Coronary artery (tissue), 2 donors: ENCODE measurements around the gene OR2A1.
"Not testable (repeated sequence)": the region's sequence is repeated elsewhere in the genome, so short reads cannot be mapped to it uniquely, and the experiment has no call there.

Source experiments
- DNase-seq: peaks from one replicate; pipeline ENCODE4 v3.0.0-alpha.2; 2017; ENCODE audit warnings: low spot score
- H3K27ac ChIP-seq, 2 donors: fragments of 200-600 bp; sonication (generic); one replicate each; pipeline ENCODE4 v1.5.1; 2016 to 2019
- H3K4me3 ChIP-seq: fragments of 200-600 bp; sonication (generic); 2 replicates; pipeline ENCODE4 v1.5.1; 2016; ENCODE audit warnings: mild to moderate bottlenecking, moderate library complexity

OR2A1 gene

GRCh38 chr7:144311872-144312469 lies at the start of gene OR2A1:
TSS of gene OR2A1 (plus strand) at chr7:144312419. CDS start at chr7:144318125, 5,706 bp downstream.
- H3K27ac ChIP-seq, H3K4me3 ChIP-seq, DNase-seq: not testable (repeated sequence)

- not testable (repeated sequence) for H3K27ac ChIP-seq, H3K4me3 ChIP-seq, DNase-seq
Observed at GRCh38 chr7:144264692-144265091, 47.5 kb upstream of the OR2A1 start, which contains the start of gene OR2A7. TSS of gene OR2A7 (minus strand) at chr7:144264792. CDS start at chr7:144259628, 5,164 bp downstream.

- not testable (repeated sequence) for DNase-seq, H3K4me3 ChIP-seq, H3K27ac ChIP-seq
Observed at GRCh38 chr7:144269188-144269587, 43.0 kb upstream of the OR2A1 start, which contains the start of gene CTAGE8. TSS of gene CTAGE8 (minus strand) at chr7:144269288. CDS start at chr7:144269250, 38 bp downstream.

- DNase-seq, H3K27ac ChIP-seq, H3K4me3 ChIP-seq: not testable (repeated sequence)
Observed at GRCh38 chr7:144275281-144275680, 36.9 kb upstream of the OR2A1 start.

- not testable (repeated sequence) for H3K27ac ChIP-seq, H3K4me3 ChIP-seq, DNase-seq
Observed at GRCh38 chr7:144280010-144280409, 32.2 kb upstream of the OR2A1 start.

- not testable (repeated sequence) for H3K4me3 ChIP-seq, H3K27ac ChIP-seq, DNase-seq
Observed at GRCh38 chr7:144281981-144282380, 30.2 kb upstream of the OR2A1 start.

GRCh38 chr7:144282490-144282889 lies 29.7 kb upstream of the OR2A1 start:
- H3K27ac ChIP-seq, DNase-seq, H3K4me3 ChIP-seq: not testable (repeated sequence)

GRCh38 chr7:144283716-144284115 lies 28.5 kb upstream of the OR2A1 start:
- not testable (repeated sequence) for DNase-seq

GRCh38 chr7:144287171-144287784 lies 24.9 kb upstream of the OR2A1 start:
- not testable (repeated sequence) for H3K4me3 ChIP-seq, DNase-seq

More at GRCh38 chr7:144283716-144284115, 28.5 kb upstream of the OR2A1 start:
- H3K4me3 ChIP-seq, H3K27ac ChIP-seq: not testable (repeated sequence)

GRCh38 chr7:144291607-144292006 lies 20.6 kb upstream of the OR2A1 start:
- not testable (repeated sequence) for H3K27ac ChIP-seq, H3K4me3 ChIP-seq, DNase-seq

More at GRCh38 chr7:144287171-144287784, 24.9 kb upstream of the OR2A1 start:
- not testable (repeated sequence) for H3K27ac ChIP-seq

- H3K4me3 ChIP-seq, DNase-seq, H3K27ac ChIP-seq: not testable (repeated sequence)
Observed at GRCh38 chr7:144292384-144293161, 19.6 kb upstream of the OR2A1 start.

GRCh38 chr7:144293794-144294499 lies 18.3 kb upstream of the OR2A1 start:
- H3K27ac ChIP-seq, H3K4me3 ChIP-seq, DNase-seq: not testable (repeated sequence)

- H3K27ac ChIP-seq, H3K4me3 ChIP-seq, DNase-seq: not testable (repeated sequence)
Observed at GRCh38 chr7:144302578-144303303, 9.5 kb upstream of the OR2A1 start.

- not testable (repeated sequence) for DNase-seq, H3K27ac ChIP-seq, H3K4me3 ChIP-seq
Observed at GRCh38 chr7:144303607-144304006, 8.6 kb upstream of the OR2A1 start.

- not testable (repeated sequence) for H3K27ac ChIP-seq, DNase-seq, H3K4me3 ChIP-seq
Observed at GRCh38 chr7:144305156-144305555, 7.1 kb upstream of the OR2A1 start.

- not testable (repeated sequence) for H3K4me3 ChIP-seq, DNase-seq, H3K27ac ChIP-seq
Observed at GRCh38 chr7:144309702-144310101, 2.5 kb upstream of the OR2A1 start.

- not testable (repeated sequence) for H3K4me3 ChIP-seq, H3K27ac ChIP-seq, DNase-seq
Observed at GRCh38 chr7:144311218-144311617, 1.0 kb upstream of the OR2A1 start.

GRCh38 chr7:144317537-144317936 lies 5.3 kb downstream of the OR2A1 start:
- H3K4me3 ChIP-seq, H3K27ac ChIP-seq, DNase-seq: not testable (repeated sequence)
